Right atrium auricular region (tissue), 2 donors: Measurements from ENCODE around the gene C16orf54. TPM values are rescaled to one million over a fixed set of nuclear protein-coding genes. Genes with fewer than 3 reads are reported as not detected.

Source experiments
- DNase-seq: peaks from one replicate; pipeline ENCODE4 v3.0.0-alpha.2; 2019; ENCODE audit warnings: low spot score
- H3K27ac ChIP-seq, 2 donors: fragments of 200-600 bp; sonication (generic); 1 replicate in 1 of 2; 2 replicates in 1 of 2; pipeline ENCODE4 v1.5.1; 2016 to 2019
- H3K27me3 ChIP-seq, 2 donors: fragments of 200-600 bp; sonication (generic); one replicate each; pipeline versions ENCODE4 v1.5.1 to v1.6.0; 2017 to 2019
- H3K36me3 ChIP-seq: fragments of 200-600 bp; sonication (generic); one replicate; pipeline ENCODE4 v1.5.1; 2016
- H3K4me1 ChIP-seq, 2 donors: fragments of 200-600 bp; sonication (generic); one replicate each; pipeline versions ENCODE4 v1.5.1 to v1.6.0; 2017 to 2019
- H3K4me3 ChIP-seq, 2 donors: fragments of 200-600 bp; sonication (generic); 1 replicate in 1 of 2; 2 replicates in 1 of 2; pipeline ENCODE4 v1.5.1; 2017 to 2019; ENCODE audit warnings: mild to moderate bottlenecking in 1 of 2, moderate library complexity in 1 of 2
- H3K9me3 ChIP-seq, 2 donors: fragments of 200-600 bp; sonication (generic); one replicate each; pipeline ENCODE4 v1.5.1; 2019
- CTCF ChIP-seq, 2 donors: fragments of 200-600 bp; sonication (generic); IDR thresholded peaks; one replicate each; pipeline ENCODE4 v1.5.1; 2019; ENCODE audit warnings: antibody characterized with exemption in 2 of 2
- total RNA-seq, 2 donors: library from RNA; depleted of rRNA; stranded (reverse); fragments of >200 nt; gene quantifications; one replicate each; pipeline ENCODE4 v1.1.0, GENCODE V29; 2016

The C16orf54 gene
- total RNA-seq, 2 donors from 2014 or later, result 0.52 to 0.90 TPM

- TF ChIP-seq CTCF (IDR thresholded peaks at IDR 0.05), result no peak
- H3K36me3 ChIP-seq, result no peaks in the 10 kb centered on the region
- peaks cover 0 to 3% of the 10 kb centered on the region in 2 donors for H3K4me1 ChIP-seq
- H3K27ac ChIP-seq, result no peak overlapping the region
- H3K4me3 ChIP-seq, result no peak overlapping the region
- H3K27me3 ChIP-seq, result no peaks in the 10 kb centered on the region
- DNase-seq, result no peak
- no peaks in the 10 kb centered on the region for H3K9me3 ChIP-seq
Observed at GRCh38 chr16:29702269-29702668, 43.5 kb downstream of the C16orf54 start.

- no peak overlapping the region for H3K4me3 ChIP-seq
- DNase-seq, result no peak
- no peak overlapping the region for H3K27ac ChIP-seq
- no peaks in the 10 kb centered on the region for H3K9me3 ChIP-seq
- H3K36me3 ChIP-seq, result no peaks in the 10 kb centered on the region
- H3K4me1 ChIP-seq, result peaks cover 0 to 3% of the 10 kb centered on the region in 2 donors
- no peak for TF ChIP-seq CTCF (IDR thresholded peaks at IDR 0.05)
- no peaks in the 10 kb centered on the region for H3K27me3 ChIP-seq
Observed at GRCh38 chr16:29701214-29701555, 44.6 kb downstream of the C16orf54 start.

- H3K27ac ChIP-seq, result no peak overlapping the region
- TF ChIP-seq CTCF (IDR thresholded peaks at IDR 0.05), result peak; percentile 92 to 96
- no peaks in the 10 kb centered on the region for H3K27me3 ChIP-seq
- no peaks in the 10 kb centered on the region for H3K36me3 ChIP-seq
- peaks cover 0 to 3% of the 10 kb centered on the region in 2 donors for H3K4me1 ChIP-seq
- H3K9me3 ChIP-seq, result no peaks in the 10 kb centered on the region
- DNase-seq, result peak; percentile 82
- H3K4me3 ChIP-seq, result peak overlapping the region in 1 of 2 donors; percentile 3
Observed at GRCh38 chr16:29700253-29700987, 45.4 kb downstream of the C16orf54 start.

GRCh38 chr16:29699324-29700219, 46.2 kb downstream of the C16orf54 start:
- Histone ChIP-seq H3K4me1 (peaks cover 0 to 3% of the 10 kb centered on the region in 2 donors), H3K4me3 (no peak overlapping the region), H3K27me3 (no peaks in the 10 kb centered on the region), H3K36me3 (no peaks in the 10 kb centered on the region), H3K27ac (no peak overlapping the region), H3K9me3 (no peaks in the 10 kb centered on the region)
- no peak for TF ChIP-seq CTCF (IDR thresholded peaks at IDR 0.05)
- no peak for DNase-seq

GRCh38 chr16:29698484-29699323, 47.1 kb downstream of the C16orf54 start:
- H3K4me1 ChIP-seq, result peaks cover 0 to 3% of the 10 kb centered on the region in 2 donors

More at GRCh38 chr16:29698484-29699323, 47.1 kb downstream of the C16orf54 start:
- Histone ChIP-seq H3K4me3 (no peak overlapping the region), H3K9me3 (no peaks in the 10 kb centered on the region), H3K27me3 (no peaks in the 10 kb centered on the region), H3K27ac (no peak overlapping the region), H3K36me3 (no peaks in the 10 kb centered on the region)
- no peak for DNase-seq
- no peak for TF ChIP-seq CTCF (IDR thresholded peaks at IDR 0.05)
